GM12874 (cell line): Measurements from ENCODE around the gene CAPN1.

Experiments used
- CTCF ChIP-seq: IDR thresholded peaks from 2 replicates; pipeline ENCODE4 v1.5.1; 2011; ENCODE audit warnings: low read depth, mild to moderate bottlenecking, control low read depth, low read length, moderate library complexity; ENCODE audit not compliant: insufficient read depth

Gene CAPN1

DNA sequence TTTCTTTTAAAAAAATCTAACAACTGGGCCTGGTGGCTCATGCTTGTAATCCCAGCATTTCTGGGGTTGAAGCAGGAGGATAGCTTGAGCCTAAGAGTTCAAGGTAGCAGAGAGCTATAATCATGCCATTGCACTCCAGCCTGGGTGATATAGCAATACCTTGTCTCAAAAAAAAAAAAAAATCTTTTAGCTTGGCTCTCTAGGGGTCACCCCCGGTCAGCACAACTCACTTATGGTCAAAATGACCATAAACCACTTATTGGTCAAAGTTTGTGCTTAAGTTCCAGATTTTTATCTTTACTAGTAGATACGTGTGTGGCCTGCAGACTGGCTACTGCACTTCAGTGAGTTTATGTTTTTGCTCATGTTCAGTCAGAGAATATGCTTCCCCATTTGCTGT, 18.0 kb upstream of the CAPN1 start:
- TF ChIP-seq CTCF, result no peak

DNA sequence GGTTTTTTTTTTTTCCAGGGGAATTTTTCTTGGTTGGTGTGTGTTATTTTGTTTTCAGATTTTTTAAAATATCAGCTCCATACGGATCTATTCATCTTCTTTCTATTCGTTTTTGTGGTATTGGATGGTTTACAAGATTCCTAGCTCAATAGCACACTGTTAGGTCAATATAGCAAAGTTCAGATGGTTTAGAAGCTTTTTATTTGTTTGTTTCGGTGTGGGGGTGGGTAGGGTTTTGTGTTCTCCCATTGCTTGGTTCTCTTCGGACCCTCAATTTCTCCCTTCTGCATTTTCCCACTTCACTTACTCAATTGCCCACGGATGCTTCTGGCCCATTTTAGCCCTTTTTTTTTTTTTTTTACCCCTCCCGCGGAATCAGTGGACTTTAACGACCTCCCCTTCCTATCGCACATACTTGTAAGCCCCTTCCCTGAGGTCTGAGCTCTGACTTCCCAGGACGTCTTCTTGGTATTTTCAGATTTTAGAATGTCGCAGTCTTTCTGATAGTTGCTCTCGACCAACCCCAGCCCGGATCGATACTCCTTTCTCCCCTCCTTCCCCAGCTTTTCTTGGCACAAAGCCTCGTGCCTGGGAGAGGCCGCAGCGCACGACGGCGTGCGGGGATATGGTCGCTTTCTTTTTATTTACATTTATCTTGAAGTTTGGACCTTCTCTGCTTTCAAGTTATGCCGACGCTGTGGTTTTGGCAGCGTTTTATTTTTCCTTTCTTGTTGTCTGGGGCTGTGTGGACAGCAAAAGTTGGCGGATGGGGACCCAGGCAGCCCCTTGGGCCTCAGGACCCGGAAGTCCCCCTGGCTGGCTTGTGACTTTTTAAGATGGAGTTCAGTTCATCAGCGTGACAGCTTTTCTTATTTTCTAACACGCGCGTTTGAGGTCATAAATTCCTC, 16.1 kb upstream of the CAPN1 start:
- no peak for TF ChIP-seq CTCF

DNA sequence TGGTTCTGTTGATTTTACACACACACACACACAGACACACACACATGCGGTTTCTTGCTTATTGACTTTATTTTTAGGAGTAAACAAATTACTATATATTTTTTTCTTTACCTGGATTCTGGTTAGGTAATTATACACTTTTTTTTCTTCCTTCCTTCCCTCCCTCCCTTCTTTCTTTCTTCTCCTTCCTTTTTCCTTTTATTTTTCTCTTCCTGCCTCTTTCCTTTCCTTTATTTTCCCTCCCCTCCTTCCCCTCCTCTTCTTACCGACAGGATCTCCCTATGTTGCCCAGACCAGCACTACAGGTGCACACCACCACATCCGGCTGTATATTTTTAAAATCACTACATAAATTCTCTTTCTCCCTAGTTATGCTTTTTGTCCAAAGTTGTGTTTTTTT, 14.8 kb upstream of the CAPN1 start:
- no peak for TF ChIP-seq CTCF

DNA sequence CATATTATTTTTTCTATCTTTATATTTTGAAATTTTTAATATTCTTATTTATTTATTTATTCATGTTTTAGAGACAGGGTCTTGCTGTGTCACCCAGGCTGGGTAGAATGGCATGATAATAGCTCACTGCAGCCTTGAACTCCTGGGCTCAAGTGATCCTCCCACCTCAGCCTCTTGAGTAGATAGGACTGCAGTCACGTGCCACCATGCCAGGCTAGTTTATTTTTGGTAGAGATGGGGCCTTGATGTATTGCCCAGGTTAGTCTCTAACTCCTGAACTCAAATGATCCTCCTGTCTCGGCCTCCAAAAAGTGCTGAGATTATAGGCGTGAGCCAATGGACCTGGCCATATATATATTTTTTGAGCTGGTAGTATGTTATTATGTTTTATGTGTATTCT, 14.1 kb upstream of the CAPN1 start:
- no peak for TF ChIP-seq CTCF

DNA sequence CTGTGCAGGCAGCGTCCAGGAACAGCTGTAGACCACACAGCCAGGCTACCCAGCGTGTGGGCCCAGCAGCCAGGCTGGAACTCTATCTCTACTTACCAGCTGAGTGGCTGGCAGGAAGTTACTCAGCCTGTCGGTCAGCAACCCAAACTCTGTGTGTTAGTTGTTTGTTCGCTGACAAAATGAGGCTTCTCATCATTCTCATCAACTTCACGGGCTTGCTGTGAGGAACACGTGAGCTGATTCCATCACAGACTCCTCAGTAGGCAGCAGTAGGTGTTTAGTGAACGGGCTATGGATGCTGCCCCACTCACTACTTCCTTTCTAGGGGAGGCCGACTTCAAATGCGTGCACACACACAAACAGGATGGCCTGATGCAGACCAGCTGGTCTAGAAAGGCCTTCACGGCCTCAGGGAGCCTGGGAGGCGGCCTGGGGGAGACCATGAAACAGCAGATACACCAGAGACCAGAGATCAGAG, 12.5 kb upstream of the CAPN1 start:
- no peak for TF ChIP-seq CTCF

- TF ChIP-seq CTCF, result no peak
Measured at GRCh38 chr11:65170058-65170534, 11.6 kb upstream of the CAPN1 start, which contains the start of gene SPDYC. TSS of gene SPDYC (plus strand) at chr11:65170233. CDS start at chr11:65171358, 1,125 bp downstream.

GRCh38 chr11:65172600-65172999, 9.1 kb upstream of the CAPN1 start:
- TF ChIP-seq CTCF, result no peak
